ENCODE measurements around the gene KRTAP10-3. TPM values are rescaled to one million over a fixed set of nuclear protein-coding genes. Genes with fewer than 3 reads are reported as not detected.
"Not testable (repeated sequence)": the region's sequence is repeated elsewhere in the genome, so short reads cannot be mapped to it uniquely, and the experiment has no call there.

KRTAP10-3 gene
- total RNA-seq, 1 experiment from 2014 or later: not detected

DNA sequence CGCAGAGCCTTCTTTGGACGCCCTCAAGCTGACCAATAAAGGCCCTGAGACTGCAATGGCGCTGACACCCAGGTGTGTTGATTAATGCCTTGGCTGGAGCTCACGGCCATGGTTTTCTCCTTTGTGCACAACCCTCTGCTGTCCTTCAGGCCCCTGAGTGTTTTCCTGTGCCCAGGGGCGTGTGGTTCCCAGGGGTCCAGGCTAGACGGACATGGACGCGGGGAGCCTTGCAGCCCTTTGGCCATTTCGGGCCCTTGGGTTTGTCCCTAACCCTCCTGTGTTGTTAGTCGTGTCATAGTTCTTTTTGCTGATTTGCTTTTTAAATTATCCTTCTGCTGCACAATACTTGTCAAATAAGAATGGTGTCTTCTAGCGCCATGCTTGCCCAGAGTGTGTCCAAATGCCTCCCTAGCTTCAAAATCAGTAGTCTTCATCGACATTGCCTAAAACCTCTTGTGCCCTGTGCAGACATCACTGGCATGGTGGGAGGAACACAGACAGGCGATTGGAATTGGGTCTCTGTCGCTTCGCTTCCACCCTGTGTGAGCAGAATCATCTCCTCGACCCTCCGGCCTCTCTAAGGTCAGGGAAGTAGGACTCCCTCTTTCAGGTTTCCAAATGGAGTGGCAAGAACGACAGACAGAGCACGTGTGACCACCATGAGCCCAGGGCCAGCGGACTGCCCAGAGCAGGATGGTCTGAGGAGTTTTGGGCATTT is 16.9 kb upstream of the KRTAP10-3 start:
- H3K4me1 ChIP-seq: no peaks in the 10 kb centered on the region
- no peaks in the 10 kb centered on the region for H3K27me3 Mint-ChIP-seq (ENCODE audit: insufficient read depth, unreplicated experiment)
- no TSS peak for BruUV-seq (replicated peaks)
- H3K36me3 Mint-ChIP-seq (ENCODE audit: insufficient read depth, unreplicated experiment): peaks cover 5% of the 10 kb centered on the region
- ChIA-PET POLR2A (no interaction called here), CTCF (no interaction called here)
- DNase-seq: no peak
- no peaks in the 10 kb centered on the region for H3K27me3 ChIP-seq (replicated peaks; ENCODE audit: control insufficient read depth, insufficient read depth, low read length)
- H3K4me1 Mint-ChIP-seq (ENCODE audit: low read depth, unreplicated experiment): peaks cover 8% of the 10 kb centered on the region
- peaks cover 51% of the 10 kb centered on the region for H3K9me3 Mint-ChIP-seq (ENCODE audit: unreplicated experiment)
- no peaks in the 10 kb centered on the region for H3K36me3 ChIP-seq (ENCODE audit: control insufficient read depth, insufficient read depth, low read length)
- no peak overlapping the region for H3K27ac Mint-ChIP-seq (ENCODE audit: unreplicated experiment)
- peaks cover 6% of the 10 kb centered on the region; the same call in 1 of the 2 replicates for H3K9me3 ChIP-seq
- H3K4me3 ChIP-seq (ENCODE audit: low read depth, low read length): no peak overlapping the region
- intact Hi-C loops (cut with micrococcal nuclease; ENCODE audit: unreplicated experiment): no loop called here
- no peak overlapping the region for H3K4me3 Mint-ChIP-seq (ENCODE audit: unreplicated experiment)
- TF ChIP-seq, protein P1, sequence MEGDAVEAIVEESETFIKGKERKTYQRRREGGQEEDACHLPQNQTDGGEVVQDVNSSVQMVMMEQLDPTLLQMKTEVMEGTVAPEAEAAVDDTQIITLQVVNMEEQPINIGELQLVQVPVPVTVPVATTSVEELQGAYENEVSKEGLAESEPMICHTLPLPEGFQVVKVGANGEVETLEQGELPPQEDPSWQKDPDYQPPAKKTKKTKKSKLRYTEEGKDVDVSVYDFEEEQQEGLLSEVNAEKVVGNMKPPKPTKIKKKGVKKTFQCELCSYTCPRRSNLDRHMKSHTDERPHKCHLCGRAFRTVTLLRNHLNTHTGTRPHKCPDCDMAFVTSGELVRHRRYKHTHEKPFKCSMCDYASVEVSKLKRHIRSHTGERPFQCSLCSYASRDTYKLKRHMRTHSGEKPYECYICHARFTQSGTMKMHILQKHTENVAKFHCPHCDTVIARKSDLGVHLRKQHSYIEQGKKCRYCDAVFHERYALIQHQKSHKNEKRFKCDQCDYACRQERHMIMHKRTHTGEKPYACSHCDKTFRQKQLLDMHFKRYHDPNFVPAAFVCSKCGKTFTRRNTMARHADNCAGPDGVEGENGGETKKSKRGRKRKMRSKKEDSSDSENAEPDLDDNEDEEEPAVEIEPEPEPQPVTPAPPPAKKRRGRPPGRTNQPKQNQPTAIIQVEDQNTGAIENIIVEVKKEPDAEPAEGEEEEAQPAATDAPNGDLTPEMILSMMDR (IDR thresholded peaks at IDR 0.05; ENCODE audit: insufficient read depth in 1 of 2, low read depth in 1 of 2, low read length in 1 of 2, severe bottlenecking in 1 of 2, unreplicated experiment in 1 of 2): no peak

DNA sequence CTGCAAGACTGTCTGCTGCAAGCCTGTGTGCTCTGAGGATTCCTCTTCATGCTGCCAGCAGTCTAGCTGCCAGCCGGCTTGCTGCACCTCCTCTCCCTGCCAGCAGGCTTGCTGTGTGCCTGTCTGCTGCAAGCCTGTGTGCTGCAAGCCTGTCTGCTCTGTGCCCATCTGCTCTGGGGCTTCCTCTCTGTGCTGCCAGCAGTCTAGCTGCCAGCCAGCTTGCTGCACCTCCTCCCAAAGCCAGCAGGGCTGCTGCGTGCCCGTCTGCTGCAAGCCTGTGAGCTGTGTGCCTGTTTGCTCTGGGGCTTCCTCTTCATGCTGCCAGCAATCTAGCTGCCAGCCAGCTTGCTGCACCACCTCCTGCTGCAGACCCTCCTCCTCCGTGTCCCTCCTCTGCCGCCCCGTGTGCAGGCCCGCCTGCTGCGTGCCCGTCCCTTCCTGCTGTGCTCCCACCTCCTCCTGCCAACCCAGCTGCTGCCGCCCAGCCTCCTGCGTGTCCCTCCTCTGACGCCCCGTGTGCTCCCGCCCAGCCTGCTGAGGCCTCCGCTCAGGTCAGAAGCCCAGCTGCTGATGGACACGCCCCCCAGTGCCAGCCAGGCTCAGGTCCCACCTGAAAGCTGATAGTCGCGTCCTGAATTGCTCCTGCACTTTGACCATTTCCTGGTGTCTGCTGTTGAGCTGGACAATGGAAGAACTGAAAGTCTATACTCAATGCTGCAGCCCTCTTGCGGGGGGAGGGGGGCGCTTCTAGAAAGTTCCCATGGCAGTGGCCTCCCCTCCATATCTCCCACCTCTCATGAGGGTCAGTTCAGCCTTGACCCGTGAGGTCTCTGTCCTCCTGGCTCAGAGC is 16.1 kb upstream of the KRTAP10-3 start:
- Mint-ChIP-seq H3K4me1 (ENCODE audit: low read depth, unreplicated experiment) (peaks cover 8% of the 10 kb centered on the region), H3K9me3 (ENCODE audit: unreplicated experiment) (peaks cover 48% of the 10 kb centered on the region), H3K27me3 (ENCODE audit: insufficient read depth, unreplicated experiment) (no peaks in the 10 kb centered on the region), H3K36me3 (ENCODE audit: insufficient read depth, unreplicated experiment) (peaks cover under 1% of the 10 kb centered on the region), H3K4me3 (ENCODE audit: unreplicated experiment) (peak overlapping the region; percentile 47), H3K27ac (ENCODE audit: unreplicated experiment) (no peak overlapping the region)
- H3K4me3 ChIP-seq (ENCODE audit: low read depth, low read length): no peak overlapping the region; the same call in 1 of the 2 replicates
- TF ChIP-seq, protein P1 (IDR thresholded peaks at IDR 0.05; ENCODE audit: insufficient read depth in 1 of 2, low read depth in 1 of 2, low read length in 1 of 2, severe bottlenecking in 1 of 2, unreplicated experiment in 1 of 2): no peak
- DNase-seq: peak in 1 of 2 experiments; percentile 32
- ChIA-PET POLR2A (no interaction called here), CTCF (no interaction called here)
- H3K4me1 ChIP-seq: no peaks in the 10 kb centered on the region
- no peaks in the 10 kb centered on the region for H3K36me3 ChIP-seq (ENCODE audit: control insufficient read depth, insufficient read depth, low read length)
- BruUV-seq (replicated peaks): no TSS peak
- peaks cover 7% of the 10 kb centered on the region; the same call in 1 of the 2 replicates for H3K9me3 ChIP-seq
- H3K27me3 ChIP-seq (replicated peaks; ENCODE audit: control insufficient read depth, insufficient read depth, low read length): no peaks in the 10 kb centered on the region
- intact Hi-C loops (cut with micrococcal nuclease; ENCODE audit: unreplicated experiment): no loop called here

DNA sequence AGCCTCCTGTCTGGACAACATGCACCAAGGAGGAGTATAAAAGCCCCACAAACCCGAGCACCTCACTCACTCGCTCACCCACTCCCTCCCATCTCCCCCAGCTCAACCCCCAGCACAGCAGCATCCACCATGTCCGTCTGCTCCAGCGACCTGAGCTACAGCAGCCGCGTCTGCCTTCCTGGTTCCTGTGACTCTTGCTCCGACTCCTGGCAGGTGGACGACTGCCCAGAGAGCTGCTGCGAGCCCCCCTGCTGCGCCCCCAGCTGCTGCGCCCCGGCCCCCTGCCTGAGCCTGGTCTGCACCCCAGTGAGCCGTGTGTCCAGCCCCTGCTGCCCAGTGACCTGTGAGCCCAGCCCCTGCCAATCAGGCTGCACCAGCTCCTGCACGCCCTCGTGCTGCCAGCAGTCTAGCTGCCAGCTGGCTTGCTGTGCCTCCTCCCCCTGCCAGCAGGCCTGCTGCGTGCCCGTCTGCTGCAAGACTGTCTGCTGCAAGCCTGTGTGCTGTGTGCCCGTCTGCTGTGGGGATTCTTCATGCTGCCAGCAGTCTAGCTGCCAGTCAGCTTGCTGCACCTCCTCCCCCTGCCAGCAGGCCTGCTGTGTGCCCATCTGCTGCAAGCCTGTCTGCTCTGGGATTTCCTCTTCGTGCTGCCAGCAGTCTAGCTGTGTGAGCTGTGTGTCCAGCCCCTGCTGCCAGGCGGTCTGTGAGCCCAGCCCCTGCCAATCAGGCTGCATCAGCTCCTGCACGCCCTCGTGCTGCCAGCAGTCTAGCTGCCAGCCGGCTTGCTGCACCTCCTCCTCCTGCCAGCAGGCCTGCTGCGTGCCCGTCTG is 15.2 kb upstream of the KRTAP10-3 start, which contains the start of gene KRTAP10-4:
Gene KRTAP10-4 (plus strand): TSS at position 100 of the 827 bp plus-strand sequence. CDS start 30 bp downstream, at position 130.
- H3K4me3 ChIP-seq (ENCODE audit: low read depth, low read length); H3K27ac Mint-ChIP-seq (ENCODE audit: unreplicated experiment); H3K27me3 Mint-ChIP-seq (ENCODE audit: insufficient read depth, unreplicated experiment); H3K27me3 ChIP-seq (replicated peaks; ENCODE audit: control insufficient read depth, insufficient read depth, low read length); CTCF ChIA-PET; H3K4me1 ChIP-seq; BruUV-seq (replicated peaks); intact Hi-C loops (cut with micrococcal nuclease; ENCODE audit: unreplicated experiment); H3K4me3 Mint-ChIP-seq (ENCODE audit: unreplicated experiment); DNase-seq; H3K9me3 ChIP-seq; H3K36me3 Mint-ChIP-seq (ENCODE audit: insufficient read depth, unreplicated experiment); POLR2A ChIA-PET; H3K36me3 ChIP-seq (ENCODE audit: control insufficient read depth, insufficient read depth, low read length); H3K4me1 Mint-ChIP-seq (ENCODE audit: low read depth, unreplicated experiment): not testable (repeated sequence)
- H3K9me3 Mint-ChIP-seq (ENCODE audit: unreplicated experiment): peaks cover 43% of the 10 kb centered on the region
